Panc1 (cell line): Measurements from ENCODE around the gene PLCE1.

ENCODE experiments used
- CTCF ChIP-seq: fragments of 450-650 bp; IDR thresholded peaks from 2 replicates; pipeline ENCODE4 v1.5.1; 2017; ENCODE audit warnings: mild to moderate bottlenecking
- POLR2AphosphoS5 ChIP-seq: IDR thresholded peaks from 2 replicates; pipeline ENCODE4 v1.6.1; 2012; ENCODE audit warnings: mild to moderate bottlenecking, low read depth, low read length, moderate library complexity
- TF ChIP-seq, protein P1 (sequence below), 2 experiments: IDR thresholded peaks; 2 replicates each; pipeline ENCODE4 v1.6.1; 2011 to 2012; ENCODE audit warnings: low read depth in 2 of 2, control low read depth in 1 of 2, low read length in 1 of 2, mild to moderate bottlenecking in 1 of 2, moderate library complexity in 1 of 2; ENCODE audit not compliant: insufficient read depth in 1 of 2

- TF ChIP-seq, protein P1, sequence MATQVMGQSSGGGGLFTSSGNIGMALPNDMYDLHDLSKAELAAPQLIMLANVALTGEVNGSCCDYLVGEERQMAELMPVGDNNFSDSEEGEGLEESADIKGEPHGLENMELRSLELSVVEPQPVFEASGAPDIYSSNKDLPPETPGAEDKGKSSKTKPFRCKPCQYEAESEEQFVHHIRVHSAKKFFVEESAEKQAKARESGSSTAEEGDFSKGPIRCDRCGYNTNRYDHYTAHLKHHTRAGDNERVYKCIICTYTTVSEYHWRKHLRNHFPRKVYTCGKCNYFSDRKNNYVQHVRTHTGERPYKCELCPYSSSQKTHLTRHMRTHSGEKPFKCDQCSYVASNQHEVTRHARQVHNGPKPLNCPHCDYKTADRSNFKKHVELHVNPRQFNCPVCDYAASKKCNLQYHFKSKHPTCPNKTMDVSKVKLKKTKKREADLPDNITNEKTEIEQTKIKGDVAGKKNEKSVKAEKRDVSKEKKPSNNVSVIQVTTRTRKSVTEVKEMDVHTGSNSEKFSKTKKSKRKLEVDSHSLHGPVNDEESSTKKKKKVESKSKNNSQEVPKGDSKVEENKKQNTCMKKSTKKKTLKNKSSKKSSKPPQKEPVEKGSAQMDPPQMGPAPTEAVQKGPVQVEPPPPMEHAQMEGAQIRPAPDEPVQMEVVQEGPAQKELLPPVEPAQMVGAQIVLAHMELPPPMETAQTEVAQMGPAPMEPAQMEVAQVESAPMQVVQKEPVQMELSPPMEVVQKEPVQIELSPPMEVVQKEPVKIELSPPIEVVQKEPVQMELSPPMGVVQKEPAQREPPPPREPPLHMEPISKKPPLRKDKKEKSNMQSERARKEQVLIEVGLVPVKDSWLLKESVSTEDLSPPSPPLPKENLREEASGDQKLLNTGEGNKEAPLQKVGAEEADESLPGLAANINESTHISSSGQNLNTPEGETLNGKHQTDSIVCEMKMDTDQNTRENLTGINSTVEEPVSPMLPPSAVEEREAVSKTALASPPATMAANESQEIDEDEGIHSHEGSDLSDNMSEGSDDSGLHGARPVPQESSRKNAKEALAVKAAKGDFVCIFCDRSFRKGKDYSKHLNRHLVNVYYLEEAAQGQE (IDR thresholded peaks at IDR 0.05; ENCODE audit: insufficient read depth in 1 of 2, low read depth in 2 of 2, low read length in 1 of 2): no peak
- TF ChIP-seq CTCF: no peak
- TF ChIP-seq POLR2AphosphoS5: no peak
Measured at GRCh38 chr10:93973748-93974445, 19.8 kb upstream of the PLCE1 start.
